Inflammatory macrophage treated with lipopolysaccharide for 1 hour (primary cell): ENCODE data around the gene TPRG1.
A peak's percentile ranks its signal among the peaks of the same experiment; 100 is the strongest.

Experiments
- DNase-seq, 2 donors: peaks; one replicate each; pipeline ENCODE4 v3.0.0-alpha.2; 2020 to 2022

The TPRG1 gene, protein sequence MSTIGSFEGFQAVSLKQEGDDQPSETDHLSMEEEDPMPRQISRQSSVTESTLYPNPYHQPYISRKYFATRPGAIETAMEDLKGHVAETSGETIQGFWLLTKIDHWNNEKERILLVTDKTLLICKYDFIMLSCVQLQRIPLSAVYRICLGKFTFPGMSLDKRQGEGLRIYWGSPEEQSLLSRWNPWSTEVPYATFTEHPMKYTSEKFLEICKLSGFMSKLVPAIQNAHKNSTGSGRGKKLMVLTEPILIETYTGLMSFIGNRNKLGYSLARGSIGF

DNA sequence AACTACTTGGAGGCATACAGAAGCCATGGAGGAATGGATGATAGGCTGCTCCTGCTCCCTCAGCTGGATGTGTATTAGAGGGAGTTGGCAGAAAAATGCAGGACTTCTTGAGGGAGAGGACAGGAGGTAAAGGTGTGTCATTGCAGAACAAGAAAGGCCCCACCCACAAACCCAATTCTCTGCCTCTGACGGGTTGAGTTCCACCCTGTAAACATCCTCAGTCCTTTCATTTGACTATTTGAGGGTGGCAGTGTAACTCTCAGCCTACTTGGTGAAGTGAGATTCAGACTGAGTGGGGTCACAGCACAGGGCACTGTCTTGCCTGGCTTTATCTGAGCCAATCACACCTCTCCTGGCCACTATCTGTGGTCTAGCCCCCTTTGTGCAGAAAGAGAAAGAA is at the start of gene TPRG1:
TSS of gene TPRG1 (plus strand) at position 265 of the 400 bp plus-strand sequence. CDS start 35,414 bp downstream, outside the sequence.
- DNase-seq = no peak

DNA sequence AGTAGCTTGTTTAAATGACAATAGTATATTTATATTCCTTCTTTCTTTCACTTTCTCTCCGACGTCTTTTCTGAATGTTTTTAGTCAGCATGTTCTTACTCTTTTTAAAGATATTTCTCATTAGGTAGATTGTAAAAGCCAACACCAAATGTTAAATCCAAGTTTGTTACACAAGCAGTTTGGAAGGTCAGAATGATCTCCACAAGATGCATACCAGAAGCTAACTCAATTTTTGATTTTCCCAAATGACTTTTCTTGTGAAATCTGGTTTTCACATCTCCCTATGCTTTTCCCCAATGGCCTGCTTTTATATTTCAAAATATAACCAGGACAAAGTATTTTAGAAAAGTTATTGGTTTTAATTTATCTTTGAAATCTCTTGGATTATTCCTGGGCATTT is 49.7 kb upstream of the TPRG1 start:
- DNase-seq = no peak

DNA sequence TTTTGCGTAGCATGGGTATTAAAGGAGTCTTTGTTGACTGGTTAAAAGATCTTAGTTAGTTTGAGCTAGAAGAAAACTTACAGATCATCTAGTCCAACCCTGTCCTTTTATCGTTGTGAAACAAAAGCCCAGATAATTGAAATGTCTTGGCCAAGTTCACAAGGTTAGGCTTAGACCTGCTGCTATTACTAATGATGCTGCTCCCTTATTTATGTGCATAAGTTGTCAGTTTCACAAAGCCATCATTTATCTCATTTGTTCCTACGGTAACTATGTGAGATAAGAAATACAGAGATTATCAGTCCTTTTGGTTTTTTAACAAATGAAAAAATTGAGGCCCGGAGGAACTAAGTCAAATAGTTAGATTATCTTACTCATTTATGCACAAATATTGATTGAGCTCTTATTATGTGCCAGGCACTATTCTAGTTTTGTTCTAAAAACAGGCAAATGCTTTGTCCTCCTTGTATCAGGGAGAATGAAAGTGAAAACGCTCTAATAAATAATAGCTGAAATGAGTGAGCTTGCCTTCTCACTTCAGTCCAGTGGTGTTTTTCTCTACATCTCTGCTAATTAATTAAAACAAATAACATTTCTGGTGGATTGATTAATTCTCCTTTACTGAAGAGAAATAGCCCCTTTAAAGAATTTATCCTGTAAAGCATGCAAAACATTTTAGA is 49.1 kb upstream of the TPRG1 start:
- no peak for DNase-seq

DNA sequence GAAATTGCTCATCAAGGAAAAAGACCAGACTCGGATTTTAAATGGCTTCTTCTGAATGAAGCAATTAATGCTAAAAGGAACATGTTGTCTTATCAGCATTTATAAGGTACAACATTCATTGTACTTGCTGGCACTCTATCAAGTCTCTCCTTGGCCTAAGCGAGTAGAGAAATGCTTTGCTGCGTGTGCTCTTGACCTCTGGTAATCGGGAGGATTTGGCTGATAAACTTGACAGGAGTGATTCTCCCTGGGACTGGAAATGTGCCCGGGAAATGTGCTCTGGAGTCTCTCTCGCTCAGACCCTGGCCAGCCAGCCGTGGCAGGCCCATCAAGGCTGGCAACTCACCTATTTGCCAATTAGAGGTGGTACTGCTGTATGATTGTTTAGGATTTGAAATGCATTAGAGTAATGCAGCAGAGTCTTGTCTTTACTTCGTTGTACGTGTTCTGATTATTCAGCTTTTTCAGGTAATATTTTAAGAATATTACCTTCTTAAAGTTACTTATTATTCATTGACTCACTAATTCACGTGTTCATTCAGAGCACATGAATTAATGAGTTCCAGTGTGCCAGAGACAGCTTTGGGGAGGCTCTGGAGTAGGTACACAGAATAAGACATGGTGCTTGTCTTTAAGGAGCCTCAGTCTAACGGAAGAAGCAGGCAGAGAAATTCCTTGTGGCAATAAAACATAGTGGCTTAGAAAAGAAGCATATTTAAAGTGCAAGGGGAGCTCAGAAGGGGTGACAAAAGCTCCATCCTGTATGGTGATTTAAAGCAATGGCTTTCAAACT is 48.0 kb upstream of the TPRG1 start:
- DNase-seq = no peak

DNA sequence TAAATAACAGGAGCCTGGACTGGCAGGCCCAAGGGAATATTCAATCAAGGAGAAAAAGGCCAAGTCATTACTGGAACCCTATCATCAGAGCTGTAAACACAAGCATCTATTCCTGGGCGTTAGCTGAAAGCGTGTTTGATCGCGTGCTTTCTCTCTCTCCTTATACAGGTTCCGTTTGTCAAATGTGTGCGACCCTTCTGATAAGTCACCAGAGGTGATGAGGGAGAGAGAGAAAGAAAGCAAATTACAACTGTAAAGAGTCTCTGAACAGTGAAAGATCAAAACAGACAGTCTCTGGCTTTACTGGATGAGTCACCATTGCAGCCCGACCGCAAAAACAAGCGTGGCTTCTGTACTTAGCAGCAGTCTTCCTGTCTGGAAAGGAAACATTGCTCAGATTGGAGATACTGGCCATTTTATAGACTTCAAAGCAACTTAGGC is 39.5 kb upstream of the TPRG1 start:
- peak; percentile 51 to 55 for DNase-seq

DNA sequence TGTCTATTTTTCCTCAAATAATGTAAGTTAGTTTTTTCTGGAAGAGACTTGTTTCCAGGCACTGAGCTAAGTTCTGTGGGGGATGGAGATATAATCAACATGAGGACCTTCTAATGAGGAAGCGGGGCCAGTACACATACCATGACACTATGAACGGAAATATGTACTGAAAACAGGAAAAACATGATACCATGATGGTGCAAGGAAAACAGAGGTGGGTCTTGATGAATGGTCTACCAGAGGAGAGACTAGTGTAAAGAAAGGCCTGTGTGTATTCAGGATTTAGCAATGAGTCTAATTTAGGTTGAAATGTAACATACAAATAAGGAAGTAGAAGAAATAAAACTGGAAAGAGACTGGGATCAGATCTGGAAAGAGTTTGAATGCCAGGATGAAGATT is 38.9 kb upstream of the TPRG1 start:
- DNase-seq = peak in 1 of 2 donors; percentile 8

DNA sequence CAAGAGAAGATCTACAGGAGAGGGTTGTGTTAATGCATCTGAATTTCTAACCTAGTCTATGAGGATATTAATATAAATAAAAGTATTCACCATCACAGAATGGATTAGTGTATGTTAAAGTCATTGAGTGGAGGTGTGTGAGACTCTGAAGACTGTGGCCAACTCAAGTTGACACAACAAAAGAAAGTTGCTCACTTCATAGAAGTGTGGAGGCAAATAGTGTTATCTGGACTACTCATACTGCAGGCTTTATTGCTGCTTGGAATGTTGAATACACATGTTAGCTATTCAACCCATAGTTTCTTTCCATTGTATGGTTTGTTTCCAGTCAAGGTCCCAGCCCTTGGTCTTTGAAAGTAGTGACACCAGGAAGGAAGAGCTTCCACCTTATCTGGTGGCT is 38.0 kb upstream of the TPRG1 start:
- no peak for DNase-seq

DNA sequence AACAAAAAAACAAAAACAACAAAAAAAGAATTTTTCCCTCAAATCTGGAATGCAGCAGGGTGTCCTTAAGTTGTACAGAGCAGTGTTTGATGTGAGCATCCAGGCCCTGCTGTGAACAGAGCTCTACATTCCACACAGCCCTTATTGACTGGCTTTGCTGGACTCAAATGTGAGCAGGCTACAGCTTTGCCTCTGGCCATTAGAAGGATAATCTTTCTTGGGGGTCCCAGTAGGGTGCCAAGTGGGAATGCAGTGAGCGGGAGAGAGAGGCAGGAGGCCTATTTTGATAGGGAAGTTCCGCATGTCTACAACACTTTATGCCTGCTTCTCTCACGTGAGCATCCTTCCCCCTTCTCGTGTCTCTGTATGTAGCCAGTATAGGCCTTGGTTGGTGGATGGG is 34.4 kb upstream of the TPRG1 start:
- no peak for DNase-seq

DNA sequence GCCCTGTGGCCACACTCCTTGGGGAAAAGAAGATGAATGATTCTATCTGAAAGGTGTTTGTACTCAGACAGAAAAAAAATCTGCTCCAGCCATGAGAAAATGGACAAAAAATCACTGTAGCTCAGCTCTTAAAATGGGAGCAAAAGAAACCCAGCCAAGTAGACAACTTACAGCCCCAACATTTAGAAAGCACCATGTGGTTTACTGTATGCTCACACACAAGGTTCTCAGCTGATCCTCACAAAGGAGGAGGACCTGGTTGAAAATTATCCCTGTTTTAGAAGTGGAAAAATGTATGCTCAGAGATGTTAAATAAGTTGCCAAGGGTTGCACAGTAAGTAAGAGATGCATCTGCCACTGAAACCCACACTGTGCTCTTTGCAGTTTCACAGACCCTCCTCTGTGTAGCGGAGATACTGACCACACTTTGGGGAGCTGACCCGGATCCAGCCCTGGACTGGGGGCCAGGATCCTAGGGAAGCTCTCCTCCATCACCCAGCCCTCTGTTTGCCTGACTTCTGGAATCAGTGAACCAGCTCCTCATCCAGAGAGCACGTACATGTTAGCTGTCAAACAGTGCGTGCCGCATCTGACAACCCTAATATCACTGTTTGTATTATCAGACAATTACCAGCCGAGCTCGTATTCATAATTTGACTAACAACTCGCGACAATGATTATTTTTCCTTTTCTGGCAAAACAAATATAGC is 32.7 kb upstream of the TPRG1 start:
- DNase-seq = no peak

DNA sequence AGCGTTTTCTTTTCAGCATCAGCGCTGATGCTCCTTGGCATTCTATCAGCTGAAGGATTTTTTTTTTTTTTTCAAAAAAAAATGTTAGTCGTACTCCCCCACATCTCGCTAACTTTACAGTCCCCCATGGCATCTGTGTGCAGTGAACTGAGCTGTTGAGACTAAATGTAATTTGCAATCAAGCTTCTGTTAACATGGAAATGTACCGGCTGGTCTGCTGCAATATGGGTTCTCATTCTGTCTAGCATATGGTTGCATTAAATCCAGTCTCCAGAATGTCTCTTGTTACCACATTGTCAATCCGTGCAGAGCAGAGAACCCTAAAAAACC is 32.2 kb upstream of the TPRG1 start:
- DNase-seq = no peak

DNA sequence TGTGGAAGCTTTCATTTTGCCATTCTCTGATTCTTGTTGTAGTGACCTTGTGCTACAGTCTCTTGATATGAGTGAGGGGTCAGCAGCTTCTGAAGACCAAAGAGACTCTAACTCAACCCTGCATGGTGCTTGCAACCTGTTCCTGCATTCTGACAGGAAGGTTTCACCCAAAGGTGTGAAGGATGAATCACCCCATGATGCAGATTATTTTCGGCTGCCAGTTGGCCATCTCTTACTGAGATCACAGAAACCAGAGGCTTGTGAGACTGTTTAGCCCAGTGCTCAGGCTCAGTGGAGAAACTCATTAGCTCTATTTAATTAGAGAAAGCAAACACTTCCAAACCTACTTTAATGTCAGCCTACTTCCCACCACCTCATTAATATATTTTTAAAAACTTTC is 29.2 kb upstream of the TPRG1 start:
- DNase-seq = no peak

DNA sequence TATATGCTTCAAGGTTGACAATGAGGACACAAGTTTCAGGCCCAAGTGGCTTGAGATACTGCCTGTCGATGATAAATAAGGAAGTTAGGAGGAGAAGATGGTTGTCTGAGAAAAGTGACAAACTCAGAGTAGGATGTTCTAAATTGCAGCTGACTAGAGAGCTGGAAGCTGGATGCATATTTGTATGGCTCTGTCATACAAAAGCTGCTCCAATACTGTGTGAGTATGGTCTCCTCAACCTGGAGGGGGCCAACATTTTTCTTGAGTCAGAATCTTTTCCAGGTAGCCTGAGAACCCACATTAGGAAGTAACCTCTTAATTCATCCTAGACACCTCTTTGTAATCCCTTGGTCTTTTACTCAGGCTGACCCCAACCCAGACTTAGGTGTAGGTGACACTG is 28.4 kb upstream of the TPRG1 start:
- DNase-seq = no peak

DNA sequence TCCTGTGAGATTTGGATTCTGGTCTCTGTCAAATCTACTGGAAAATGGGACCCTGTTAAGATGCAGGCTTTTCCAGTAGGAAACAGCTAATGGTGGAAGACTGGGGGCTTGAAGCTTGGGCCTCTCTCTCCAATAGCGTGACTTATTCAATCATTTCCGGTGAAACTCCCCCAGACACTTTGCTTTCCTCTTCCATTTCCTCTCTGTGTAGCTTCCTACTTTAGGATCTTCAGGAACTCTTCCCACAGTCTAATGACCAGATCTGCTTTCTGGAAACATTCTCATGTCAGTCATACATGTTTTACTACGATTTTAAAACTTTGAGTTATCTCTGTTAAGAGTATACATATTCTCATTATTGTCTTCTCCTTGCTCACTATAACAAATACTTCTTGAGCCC is 28.0 kb upstream of the TPRG1 start:
- peak; percentile 23 to 53 for DNase-seq

DNA sequence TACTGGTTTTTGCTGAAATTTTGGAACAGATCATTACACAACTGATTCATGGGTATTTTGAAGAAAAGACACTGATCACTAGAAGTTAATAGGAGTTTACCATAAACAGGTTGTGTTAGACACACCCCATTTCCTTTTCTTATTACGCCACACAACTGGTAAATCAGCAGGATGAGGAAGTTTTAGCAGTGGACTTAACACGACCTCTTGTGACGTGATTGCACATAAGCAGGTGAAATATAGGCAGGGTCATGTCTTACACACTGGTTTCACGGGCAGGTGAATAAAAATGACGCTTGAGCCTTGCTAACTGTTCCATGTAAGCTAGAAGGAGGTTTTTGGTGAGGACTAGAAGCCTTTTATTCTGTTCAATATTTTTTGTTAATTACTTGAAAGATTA is 27.1 kb upstream of the TPRG1 start:
- DNase-seq = peak; percentile 47 to 53

DNA sequence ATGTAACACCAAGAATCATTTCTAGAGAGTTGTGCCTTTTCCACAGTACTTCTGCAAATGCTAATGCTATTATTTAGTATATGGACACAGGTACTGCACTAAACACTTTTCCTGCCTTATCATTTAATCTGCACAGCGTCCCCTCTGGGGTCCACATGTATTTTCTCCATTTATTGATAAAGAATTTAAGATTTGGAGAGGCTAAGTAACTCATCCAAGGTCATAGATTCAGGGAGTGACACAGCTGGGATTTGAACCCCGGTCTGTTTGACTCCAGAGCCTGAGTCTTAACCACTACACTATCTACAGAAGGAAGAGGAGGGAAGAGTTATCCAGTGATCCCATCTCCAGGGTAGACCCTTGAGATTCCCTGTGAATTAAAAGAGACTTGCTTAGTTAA is 24.9 kb upstream of the TPRG1 start:
- DNase-seq = no peak

DNA sequence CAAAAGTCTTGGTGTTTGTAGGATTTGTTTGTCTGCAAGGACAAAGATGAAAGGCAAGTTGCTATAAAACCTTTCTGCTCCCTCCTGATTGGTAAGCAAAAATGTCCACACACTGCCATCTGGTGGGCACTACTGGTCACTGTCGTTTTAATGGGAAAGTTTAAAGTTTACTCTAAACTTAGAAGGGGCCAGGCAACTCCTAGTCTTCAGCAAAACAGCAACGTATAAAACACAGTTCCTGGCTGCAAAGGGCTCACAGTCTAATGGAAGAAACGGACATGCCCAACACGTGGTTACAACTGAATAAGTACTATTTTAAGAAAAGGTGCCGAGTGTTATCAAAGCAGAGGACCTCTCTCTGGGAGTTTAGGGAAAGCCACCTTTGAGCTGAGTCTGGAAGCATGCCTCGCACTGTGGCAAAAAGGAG is 23.7 kb upstream of the TPRG1 start:
- peak; percentile 28 to 82 for DNase-seq

DNA sequence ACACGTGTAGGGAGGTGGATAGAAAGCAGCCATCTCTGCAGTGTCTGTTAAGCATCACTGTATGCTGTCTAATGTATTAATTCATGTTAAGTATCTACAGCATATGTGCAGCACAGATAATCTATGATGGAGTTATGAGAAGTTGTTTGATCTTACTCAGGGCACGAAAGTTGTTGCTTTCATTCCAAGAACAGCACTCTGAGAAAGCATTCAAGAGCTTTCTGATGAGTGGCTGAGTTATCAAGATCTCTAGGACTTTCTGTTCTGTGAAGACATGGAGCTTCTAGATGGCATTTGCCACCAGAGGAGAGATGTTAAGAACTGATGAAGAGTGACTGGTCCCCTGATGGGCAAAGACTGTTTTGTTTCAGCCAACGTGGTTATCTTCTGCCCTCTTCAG is 22.6 kb upstream of the TPRG1 start:
- DNase-seq = no peak

DNA sequence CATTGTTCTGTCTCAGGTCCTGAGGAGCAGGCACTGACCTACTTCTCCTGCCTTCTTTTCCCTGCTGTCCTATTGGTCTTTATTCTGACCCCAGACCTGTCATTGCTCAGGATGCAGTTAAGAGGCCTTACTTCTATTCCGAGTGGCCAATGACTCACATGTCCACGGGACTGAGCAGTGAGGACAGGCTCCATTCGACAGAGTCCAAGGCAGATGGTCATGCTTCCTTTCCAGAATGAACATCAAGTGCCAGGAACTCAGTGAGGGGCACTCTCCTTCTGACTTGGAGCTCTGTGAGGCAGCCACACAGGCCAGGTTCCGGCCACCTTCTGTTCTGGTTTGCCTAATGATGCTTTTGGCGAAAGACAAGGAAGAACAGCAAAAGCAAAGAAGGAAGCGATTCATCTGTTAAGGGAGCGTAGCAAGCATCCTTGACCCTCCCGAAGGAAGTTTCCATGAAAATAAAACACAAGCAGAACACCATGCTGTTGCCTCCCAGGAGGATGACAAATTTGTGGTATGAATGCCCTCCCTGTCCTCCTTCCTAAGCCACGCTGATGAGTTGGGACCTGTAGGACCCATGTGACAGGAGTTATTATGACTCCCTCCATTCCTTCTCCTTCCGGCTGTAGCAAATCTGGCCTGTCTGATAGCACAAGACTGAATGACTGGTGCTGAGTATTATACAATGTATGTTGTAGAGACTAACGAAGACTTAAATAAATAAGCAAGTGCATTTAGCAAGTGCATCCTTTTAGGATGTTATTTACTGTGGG is 14.4 kb upstream of the TPRG1 start:
- no peak for DNase-seq

DNA sequence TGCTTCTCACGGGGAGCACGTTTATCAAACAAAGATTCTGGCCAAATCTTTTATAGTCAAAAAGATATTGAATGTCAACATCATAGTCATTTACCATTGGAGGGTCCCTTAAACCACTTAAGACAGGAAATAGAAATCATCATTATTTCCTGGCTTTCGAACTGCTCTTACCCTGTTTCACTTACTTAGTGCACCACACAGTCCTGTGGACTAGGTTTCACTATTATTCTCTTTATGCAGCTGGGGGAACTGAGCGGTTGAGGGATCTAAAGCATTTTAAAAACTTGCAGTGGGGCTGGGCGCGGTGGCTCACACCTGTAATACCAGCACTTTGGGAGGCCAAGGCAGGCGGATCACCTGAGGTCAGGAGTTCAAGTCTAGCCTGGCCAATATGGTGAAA is 13.7 kb upstream of the TPRG1 start:
- no peak for DNase-seq

DNA sequence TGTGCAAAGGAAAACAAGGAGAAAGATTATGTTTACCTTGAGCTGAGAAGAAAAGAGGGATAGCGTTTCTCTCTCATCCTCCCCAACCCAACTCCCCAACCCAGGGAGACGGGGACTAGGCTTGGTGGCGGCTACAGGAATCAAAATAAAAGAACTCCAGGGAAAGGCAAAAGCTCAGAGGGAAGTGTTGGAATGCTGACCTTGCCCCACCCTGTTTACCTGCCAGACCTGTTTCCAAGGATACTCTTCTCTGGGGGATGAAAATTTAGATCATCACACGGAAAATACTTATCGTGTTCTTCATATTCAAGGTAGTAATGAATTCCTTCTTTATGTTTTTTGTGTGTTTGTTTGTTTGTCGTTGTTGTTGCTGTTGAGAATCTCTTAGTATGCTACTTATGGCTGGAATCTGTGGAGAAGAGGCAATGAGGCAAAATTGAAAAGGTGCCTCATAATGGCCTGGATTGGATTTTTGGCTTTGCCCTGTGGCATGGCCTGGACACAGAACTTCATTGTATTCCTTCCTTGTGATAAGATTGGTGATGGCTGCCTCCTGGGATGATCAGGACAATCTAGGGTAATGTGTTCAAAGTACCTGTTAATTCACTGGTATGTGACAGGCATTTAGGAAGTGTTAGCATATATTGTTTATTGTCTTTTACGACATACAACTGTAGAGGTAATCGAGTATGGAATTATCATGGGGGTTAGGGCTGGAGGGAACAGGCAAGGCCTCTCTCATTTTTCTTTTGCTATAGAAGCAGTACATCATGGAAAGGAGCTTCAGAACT is 11.1 kb upstream of the TPRG1 start:
- DNase-seq = no peak

DNA sequence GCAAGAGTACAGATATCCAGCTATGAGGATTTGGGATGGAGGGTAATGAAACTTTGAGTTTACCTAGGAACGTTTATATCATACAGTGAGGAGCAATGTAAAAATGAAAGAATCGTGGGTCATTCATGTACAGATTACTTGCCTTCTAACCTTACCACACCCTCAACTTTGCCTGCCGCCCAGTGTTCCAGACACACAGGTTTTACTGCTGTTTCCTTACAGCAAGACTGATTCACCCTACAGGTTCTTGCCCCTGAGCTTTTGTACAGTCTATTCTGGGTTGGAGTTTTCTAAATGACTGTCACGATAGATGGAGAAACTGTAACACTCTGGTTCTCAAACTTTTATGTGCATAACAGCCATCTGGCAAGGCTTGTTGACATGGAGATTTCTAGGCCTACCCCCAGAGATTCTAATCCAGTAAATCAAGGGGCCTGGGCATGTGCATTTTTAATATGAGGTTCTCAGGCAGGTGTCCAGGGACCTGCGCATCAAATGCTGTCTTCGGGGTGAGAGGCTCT is 6.6 kb upstream of the TPRG1 start:
- no peak for DNase-seq
